Breast epithelium (tissue), 3 donors: ENCODE measurements around the gene TREML1.

Experiments used
- POLR2A ChIP-seq: fragments of 450-650 bp; IDR thresholded peaks from one replicate; pipeline ENCODE4 v1.6.1; 2016; ENCODE audit warnings: antibody characterized with exemption, mild to moderate bottlenecking, moderate library complexity
- POLR2AphosphoS5 ChIP-seq, 3 donors: sonication (generic); formaldehyde crosslinking; IDR thresholded peaks; one replicate each; pipeline ENCODE4 v1.6.1; 2017; ENCODE audit warnings: antibody characterized with exemption in 3 of 3
- TF ChIP-seq, protein P1 (sequence below), 3 donors: fragments of 450-650 bp; IDR thresholded peaks; one replicate each; pipeline ENCODE4 v1.5.1; 2016 to 2017; ENCODE audit warnings: antibody characterized with exemption in 3 of 3, mild to moderate bottlenecking in 3 of 3, moderate library complexity in 3 of 3

GRCh38 chr6:41177287-41177686, 23.1 kb upstream of the TREML1 start:
- TF ChIP-seq, protein P1, sequence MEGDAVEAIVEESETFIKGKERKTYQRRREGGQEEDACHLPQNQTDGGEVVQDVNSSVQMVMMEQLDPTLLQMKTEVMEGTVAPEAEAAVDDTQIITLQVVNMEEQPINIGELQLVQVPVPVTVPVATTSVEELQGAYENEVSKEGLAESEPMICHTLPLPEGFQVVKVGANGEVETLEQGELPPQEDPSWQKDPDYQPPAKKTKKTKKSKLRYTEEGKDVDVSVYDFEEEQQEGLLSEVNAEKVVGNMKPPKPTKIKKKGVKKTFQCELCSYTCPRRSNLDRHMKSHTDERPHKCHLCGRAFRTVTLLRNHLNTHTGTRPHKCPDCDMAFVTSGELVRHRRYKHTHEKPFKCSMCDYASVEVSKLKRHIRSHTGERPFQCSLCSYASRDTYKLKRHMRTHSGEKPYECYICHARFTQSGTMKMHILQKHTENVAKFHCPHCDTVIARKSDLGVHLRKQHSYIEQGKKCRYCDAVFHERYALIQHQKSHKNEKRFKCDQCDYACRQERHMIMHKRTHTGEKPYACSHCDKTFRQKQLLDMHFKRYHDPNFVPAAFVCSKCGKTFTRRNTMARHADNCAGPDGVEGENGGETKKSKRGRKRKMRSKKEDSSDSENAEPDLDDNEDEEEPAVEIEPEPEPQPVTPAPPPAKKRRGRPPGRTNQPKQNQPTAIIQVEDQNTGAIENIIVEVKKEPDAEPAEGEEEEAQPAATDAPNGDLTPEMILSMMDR (IDR thresholded peaks at IDR 0.05), result no peak
- TF ChIP-seq POLR2A (no peak), POLR2AphosphoS5 (IDR thresholded peaks at IDR 0.05) (no peak)
